IMR-90 (cell line): ENCODE measurements around the gene SP3. TPM values are rescaled to one million over a fixed set of nuclear protein-coding genes. Genes with fewer than 3 reads are reported as not detected.

Experiments
- ATAC-seq: fragments of 200-7000 bp; cut with Tn5 transposase; 2 replicates; pipeline ENCODE4 v1.9.1; 2020; ENCODE audit warnings: low read depth, mild to moderate bottlenecking, moderate library complexity
- BruUV-seq: library from RNA; stranded (reverse); fragments of 400-500 nt; replicated peaks from 2 replicates; lab custom pipeline; 2021; lab: Mats Ljungman, UMichigan
- CTCF ChIA-PET: fragments of 300-600 bp; formaldehyde crosslinking; extraction: SDS; loops from one replicate; lab custom pipeline; 2021; ENCODE audit warnings: antibody characterized with exemption; lab: Yijun Ruan, JAX
- POLR2A ChIA-PET: fragments of 300-600 bp; sonication (Branson Sonifier 250); formaldehyde crosslinking; loops from one replicate; lab custom pipeline; 2022; ENCODE audit warnings: antibody characterized with exemption; ENCODE audit not compliant: unreplicated experiment; lab: Charles Lee
- DNase-seq: peaks from one replicate; pipeline ENCODE4 v3.0.0; 2013
- H2AFZ ChIP-seq: replicated peaks from 2 replicates; pipeline ENCODE3; 2013; ENCODE audit warnings: low read length, mild to moderate bottlenecking; ENCODE audit not compliant: poor library complexity
- H2AK5ac ChIP-seq: 2 replicates; pipeline ENCODE4 v1.6.1; 2013; ENCODE audit warnings: low read depth, low read length, inconsistent platforms
- H2AK9ac ChIP-seq: replicated peaks from 2 replicates; pipeline ENCODE3; 2013; ENCODE audit warnings: mild to moderate bottlenecking, low read depth, low read length, moderate library complexity; ENCODE audit not compliant: poor library complexity
- H2BK120ac ChIP-seq: 2 replicates; pipeline ENCODE4 v1.6.1; 2013; ENCODE audit warnings: low read depth, low read length, inconsistent platforms
- H2BK15ac ChIP-seq: 3 replicates; pipeline ENCODE4 v1.6.1; 2013; ENCODE audit warnings: low read depth, low read length, inconsistent platforms
- H2BK20ac ChIP-seq: 2 replicates; pipeline ENCODE4 v1.6.1; 2013; ENCODE audit warnings: low read depth, mild to moderate bottlenecking, inconsistent platforms, low read length, moderate library complexity
- H2BK5ac ChIP-seq: 2 replicates; pipeline ENCODE4 v1.6.1; 2013; ENCODE audit warnings: mild to moderate bottlenecking, low read depth, low read length, inconsistent platforms; ENCODE audit not compliant: poor library complexity, severe bottlenecking
- H3K14ac ChIP-seq: replicated peaks from 2 replicates; pipeline ENCODE4 v1.6.1; 2013; ENCODE audit warnings: low read depth, low read length, inconsistent platforms
- H3K18ac ChIP-seq: 2 replicates; pipeline ENCODE4 v1.6.1; 2013; ENCODE audit warnings: low read depth, low read length, control low read depth
- H3K23ac ChIP-seq: 2 replicates; pipeline ENCODE4 v1.6.1; 2013; ENCODE audit warnings: low read depth, low read length, inconsistent platforms
- H3K27ac ChIP-seq: 2 replicates; pipeline ENCODE4 v1.5.1; 2013; ENCODE audit warnings: mild to moderate bottlenecking, control low read depth, low read length; ENCODE audit not compliant: insufficient read depth
- H3K27me3 ChIP-seq: 2 replicates; pipeline ENCODE4 v1.6.1; 2013; ENCODE audit warnings: low read length; ENCODE audit not compliant: control insufficient read depth, insufficient read depth
- H3K36me3 ChIP-seq: 2 replicates; pipeline ENCODE4 v1.6.1; 2013; ENCODE audit warnings: low read length, mixed read lengths; ENCODE audit not compliant: control insufficient read depth, insufficient read depth
- H3K4ac ChIP-seq: 2 replicates; pipeline ENCODE4 v1.6.1; 2013; ENCODE audit warnings: low read depth, low read length, inconsistent platforms
- H3K4me1 ChIP-seq: 2 replicates; pipeline ENCODE4 v1.6.1; 2013; ENCODE audit warnings: low read length, mixed read lengths; ENCODE audit not compliant: control insufficient read depth, insufficient read depth
- H3K4me2 ChIP-seq: 2 replicates; pipeline ENCODE4 v1.6.1; 2013; ENCODE audit warnings: low read depth, mild to moderate bottlenecking, control low read depth, low read length, moderate library complexity
- H3K4me3 ChIP-seq: 2 replicates; pipeline ENCODE4 v1.5.1; 2013; ENCODE audit warnings: low read depth, mild to moderate bottlenecking, control low read depth, low read length, moderate library complexity; ENCODE audit not compliant: insufficient read depth
- H3K56ac ChIP-seq: 2 replicates; pipeline ENCODE4 v1.6.1; 2013; ENCODE audit warnings: low read length, inconsistent platforms; ENCODE audit not compliant: insufficient read depth; ENCODE audit errors: extremely low read depth
- H3K79me1 ChIP-seq, 2 experiments: 2 replicates each; pipeline ENCODE4 v1.6.1; 2013; ENCODE audit warnings: low read length in 2 of 2, inconsistent platforms in 1 of 2, low read depth in 1 of 2
- H3K9ac ChIP-seq: 2 replicates; pipeline ENCODE4 v1.6.1; 2013; ENCODE audit warnings: low read depth, low read length, control low read depth
- H3K9me1 ChIP-seq: 2 replicates; pipeline ENCODE4 v1.6.1; 2013; ENCODE audit warnings: low read length, inconsistent platforms; ENCODE audit not compliant: insufficient read depth
- H3K9me3 ChIP-seq: 2 replicates; pipeline ENCODE4 v1.6.1; 2013; ENCODE audit warnings: low read length; ENCODE audit not compliant: control insufficient read depth, insufficient read depth
- H4K20me1 ChIP-seq: 2 replicates; pipeline ENCODE4 v1.6.1; 2013; ENCODE audit warnings: low read length, inconsistent platforms; ENCODE audit not compliant: insufficient read depth
- H4K5ac ChIP-seq: 2 replicates; pipeline ENCODE4 v1.6.1; 2013; ENCODE audit warnings: mild to moderate bottlenecking, low read depth, low read length, control low read depth
- H4K8ac ChIP-seq, 2 experiments: 2 replicates each; pipeline ENCODE4 v1.6.1; 2013; ENCODE audit warnings: low read depth in 2 of 2, low read length in 2 of 2, control low read depth in 1 of 2, inconsistent platforms in 1 of 2
- H4K91ac ChIP-seq: 2 replicates; pipeline ENCODE4 v1.6.1; 2013; ENCODE audit warnings: low read depth, low read length, inconsistent platforms; ENCODE audit not compliant: insufficient read depth
- BHLHE40 ChIP-seq: fragments of 150-350 bp; IDR thresholded peaks from 2 replicates; pipeline ENCODE4 v1.6.1; 2016; ENCODE audit warnings: mild to moderate bottlenecking, low read depth, low read length
- CEBPB ChIP-seq: IDR thresholded peaks from 2 replicates; pipeline ENCODE4 v1.6.1; 2012; ENCODE audit warnings: low read depth, low read length, improper control_type of control experiment
- CHD1 ChIP-seq: IDR thresholded peaks from 2 replicates; pipeline ENCODE4 v1.6.1; 2012; ENCODE audit warnings: low read depth, low read length, improper control_type of control experiment
- CTCF ChIP-seq: conservative IDR thresholded peaks from 2 replicates; pipeline ENCODE4 v1.5.1; 2012; ENCODE audit warnings: mild to moderate bottlenecking, low read depth, low read length, improper control_type of control experiment
- ELK1 ChIP-seq: fragments of 150-350 bp; IDR thresholded peaks from 2 replicates; pipeline ENCODE4 v1.6.1; 2016; ENCODE audit warnings: low read depth, mild to moderate bottlenecking, low read length, moderate library complexity, borderline replicate concordance
- FOS ChIP-seq: fragments of 150-350 bp; IDR thresholded peaks from 2 replicates; pipeline ENCODE4 v1.6.1; 2016; ENCODE audit warnings: low read depth, low read length
- MAFK ChIP-seq: IDR thresholded peaks from 2 replicates; pipeline ENCODE4 v1.6.1; 2012; ENCODE audit warnings: low read depth, low read length, improper control_type of control experiment
- MAZ ChIP-seq: IDR thresholded peaks from 2 replicates; pipeline ENCODE4 v1.6.1; 2012; ENCODE audit warnings: low read depth, mild to moderate bottlenecking, low read length, improper control_type of control experiment, moderate library complexity, borderline replicate concordance
- MXI1 ChIP-seq: IDR thresholded peaks from 2 replicates; pipeline ENCODE4 v1.6.1; 2012; ENCODE audit warnings: low read depth, mild to moderate bottlenecking, low read length, moderate library complexity, borderline replicate concordance
- NFE2L2 ChIP-seq: fragments of 150-350 bp; IDR thresholded peaks from 2 replicates; pipeline ENCODE4 v1.6.1; 2016; ENCODE audit warnings: low read depth, mild to moderate bottlenecking, low read length
- POLR2A ChIP-seq: IDR thresholded peaks from 2 replicates; pipeline ENCODE4 v1.6.1; 2012; ENCODE audit warnings: mild to moderate bottlenecking, low read depth, low read length
- RAD21 ChIP-seq: IDR thresholded peaks from 2 replicates; pipeline ENCODE4 v1.6.1; 2012; ENCODE audit warnings: low read length, improper control_type of control experiment
- RCOR1 ChIP-seq: IDR thresholded peaks from 2 replicates; pipeline ENCODE4 v1.6.1; 2012; ENCODE audit warnings: mild to moderate bottlenecking, low read length, improper control_type of control experiment; ENCODE audit not compliant: insufficient replicate concordance
- RFX5 ChIP-seq: IDR thresholded peaks from 2 replicates; pipeline ENCODE4 v1.8.0; 2012; ENCODE audit warnings: low read depth, mild to moderate bottlenecking, low read length, moderate library complexity
- SMC3 ChIP-seq: fragments of 150-350 bp; IDR thresholded peaks from 2 replicates; pipeline ENCODE4 v1.6.1; 2016; ENCODE audit warnings: low read depth, mild to moderate bottlenecking, antibody characterized with exemption, low read length, moderate library complexity
- USF2 ChIP-seq: fragments of 150-350 bp; IDR thresholded peaks from 2 replicates; pipeline ENCODE4 v1.6.1; 2017; ENCODE audit warnings: mild to moderate bottlenecking, antibody characterized with exemption, low read length, low read depth
- WGBS, 2 experiments: methylation state at CpG; one replicate each; pipeline versions ENCODE4 v1.1.5 to v1.1.7; 2013; ENCODE audit warnings: missing lambda C conversion rate in 2 of 2; ENCODE audit not compliant: insufficient read length in 1 of 2; ENCODE audit errors: extremely low coverage in 2 of 2; 5-methylcytosine and 5-hydroxymethylcytosine counted together
- dilution Hi-C: fragments of 300-500 bp; cut with HindIII; formaldehyde crosslinking; loops from one replicate; pipeline ENCODE4 v1.14.3; 2018; ENCODE audit warnings: low sequenced_read_pairs; ENCODE audit not compliant: unreplicated experiment
- in situ Hi-C: fragments of 300-500 bp; cut with MboI; formaldehyde crosslinking; loops from 3 replicates; pipeline ENCODE4 v1.14.3; 2019; ENCODE audit warnings: low sequenced_read_pairs, inconsistent platforms, mixed read lengths
- intact Hi-C: fragments of 100-400 bp; cut with micrococcal nuclease; formaldehyde crosslinking; loops from 2 replicates; pipeline ENCODE4 v1.10.0; 2022
- polyA plus RNA-seq, 3 experiments: library from polyadenylated mRNA; depleted of rRNA; stranded (reverse); fragments of >200 nt; gene quantifications; 2 replicates each; pipeline ENCODE4 v1.2.3, GENCODE V29; 2012; ENCODE audit warnings: low replicate concordance in 1 of 3
- total RNA-seq: library from RNA; depleted of rRNA; stranded (reverse); fragments of >200 nt; gene quantifications from 2 replicates; pipeline ENCODE4 v1.2.3, GENCODE V29; 2012

SP3 gene
- total and polyA plus RNA-seq, 2 of the 4 experiments (the other 2 are of a cell fraction): 26.7 to 136 TPM

GRCh38 chr2:174005801-174006419 lies 40.7 kb upstream of the SP3 start:
- Histone ChIP-seq H4K8ac (no peak overlapping the region), H2AFZ (no peak overlapping the region), H2BK15ac (no peak overlapping the region), H3K36me3 (no peaks in the 10 kb centered on the region), H3K27me3 (no peaks in the 10 kb centered on the region), H2BK20ac (no peak overlapping the region), H3K14ac (no peak overlapping the region), H3K4me1 (peaks cover 5% of the 10 kb centered on the region; the same call in 1 of the 2 replicates), H2AK9ac (no peak overlapping the region), H3K56ac (no peak overlapping the region), H2AK5ac (no peak overlapping the region), H3K9me3 (no peaks in the 10 kb centered on the region), H4K91ac (no peak overlapping the region), H2BK5ac (no peak overlapping the region), H3K9ac (no peak overlapping the region), H3K4ac (no peak overlapping the region), H3K79me1 (no peaks in the 10 kb centered on the region), H3K18ac (peak overlapping the region; percentile 42; the same call in 1 of the 2 replicates), H3K4me3 (no peak overlapping the region), H3K9me1 (no peaks in the 10 kb centered on the region), H3K4me2 (no peak overlapping the region), H4K20me1 (no peaks in the 10 kb centered on the region), H2BK120ac (peak overlapping the region; percentile 11; the same call in 1 of the 2 replicates), H3K23ac (no peak overlapping the region), H4K5ac (no peak overlapping the region; the same call in 1 of the 2 replicates), H3K27ac (no peak overlapping the region)
- no CpG with 5 or more reads among the region's 11 CpGs for WGBS, 2 experiments
- dilution Hi-C loops: no loop called here
- TF ChIP-seq MXI1: no peak
- TF ChIP-seq SMC3: no peak
- TF ChIP-seq RCOR1: no peak
- TF ChIP-seq BHLHE40: no peak
- TF ChIP-seq MAFK: no peak
- TF ChIP-seq CEBPB: no peak
- TF ChIP-seq ELK1: no peak
- TF ChIP-seq MAZ: no peak
- no peak for TF ChIP-seq RAD21
- no peak for TF ChIP-seq USF2
- TF ChIP-seq CHD1: no peak
- no peak for TF ChIP-seq NFE2L2
- TF ChIP-seq RFX5: no peak
- no peak for TF ChIP-seq CTCF
- no peak for TF ChIP-seq POLR2A
- no peak for TF ChIP-seq FOS
- DNase-seq (no peak), ATAC-seq (no peak)
- ChIA-PET POLR2A (interaction anchor here (0.7 kb wide), 1 partner anchor 11 kb away, joined by 5 read pairs; no protein-coding TSS in a partner anchor), CTCF (no interaction called here)
- BruUV-seq: no TSS peak
- in situ Hi-C loops: no loop called here
- intact Hi-C loops: no loop called here
